Renal cortex interstitium (tissue), 11 donors: Measurements from ENCODE around the gene NBPF1. TPM values are rescaled to one million over a fixed set of nuclear protein-coding genes. Genes with fewer than 3 reads are reported as not detected.
"Not testable (repeated sequence)": the region's sequence is repeated elsewhere in the genome, so short reads cannot be mapped to it uniquely, and the experiment has no call there.

Source experiments
- DNase-seq, 11 donors: peaks; one replicate each; pipeline ENCODE4 v3.0.0-alpha.2; 2013; ENCODE audit warnings: low read depth in 9 of 11, low spot score in 4 of 11; ENCODE audit errors: extremely low read depth in 1 of 11
- polyA plus RNA-seq, 3 donors: library from polyadenylated mRNA; unstranded; fragments of 120-200 nt; gene quantifications; one replicate each; pipeline ENCODE4 v1.2.1, GENCODE V29; 2013; ENCODE audit not compliant: insufficient read length in 3 of 3

The NBPF1 gene
- polyA plus RNA-seq, 3 donors, result 72.3 to 74.5 (median 72.4) TPM

- DNase-seq, result peak; percentile 96 to 100 (median 100)
Observed at GRCh38 chr1:16644482-16645270, 31.3 kb upstream of the NBPF1 start.

- DNase-seq, result no peak
Observed at GRCh38 chr1:16644193-16644481, 30.8 kb upstream of the NBPF1 start.

- not testable (repeated sequence) for DNase-seq
Observed at GRCh38 chr1:16643476-16644192, 30.3 kb upstream of the NBPF1 start.

GRCh38 chr1:16643001-16643411, 29.6 kb upstream of the NBPF1 start:
- not testable (repeated sequence) for DNase-seq

- DNase-seq, result not testable (repeated sequence)
Observed at GRCh38 chr1:16642025-16642966, 28.9 kb upstream of the NBPF1 start.

GRCh38 chr1:16641159-16641975, 28.0 kb upstream of the NBPF1 start:
- DNase-seq, result not testable (repeated sequence)

GRCh38 chr1:16639091-16640031, 26.0 kb upstream of the NBPF1 start:
- DNase-seq, result not testable (repeated sequence)

- DNase-seq, result not testable (repeated sequence)
Observed at GRCh38 chr1:16637941-16638778, 24.8 kb upstream of the NBPF1 start.

GRCh38 chr1:16636551-16637195, 23.3 kb upstream of the NBPF1 start:
- not testable (repeated sequence) for DNase-seq

GRCh38 chr1:16635959-16636358, 22.6 kb upstream of the NBPF1 start:
- not testable (repeated sequence) for DNase-seq

- DNase-seq, result not testable (repeated sequence)
Observed at GRCh38 chr1:16633540-16634282, 20.3 kb upstream of the NBPF1 start.

GRCh38 chr1:16632044-16632850, 18.9 kb upstream of the NBPF1 start:
- DNase-seq, result not testable (repeated sequence)

- DNase-seq, result no peak
Observed at GRCh38 chr1:16631248-16632043, 18.1 kb upstream of the NBPF1 start.

- no peak for DNase-seq
Observed at GRCh38 chr1:16630661-16631247, 17.4 kb upstream of the NBPF1 start.
